Ovary (tissue), 3 donors: Measurements from ENCODE around the gene NIPSNAP3A.

Source experiments
- CTCF ChIP-seq, 3 donors: fragments of 450-650 bp in 2 of 3; fragments of 200-600 bp in 1 of 3; IDR thresholded peaks; one replicate each; pipeline versions ENCODE4 v1.5.1 to v1.8.0; 2016 to 2022; ENCODE audit warnings: antibody characterized with exemption in 3 of 3, mild to moderate bottlenecking in 1 of 3
- EP300 ChIP-seq: sonication (generic); formaldehyde crosslinking; IDR thresholded peaks from one replicate; pipeline ENCODE4 v1.6.1; 2017; ENCODE audit warnings: antibody characterized with exemption
- POLR2A ChIP-seq: fragments of 450-650 bp; IDR thresholded peaks from one replicate; pipeline ENCODE4 v1.6.1; 2017; ENCODE audit warnings: antibody characterized with exemption, mild to moderate bottlenecking, moderate library complexity
- donor health status: DM: no; HTN: no; CAD: no.

GRCh38 chr9:104787306-104788015 lies 40.0 kb downstream of the NIPSNAP3A start:
- TF ChIP-seq EP300: no peak
- TF ChIP-seq CTCF (IDR thresholded peaks at IDR 0.05): no peak
- no peak for TF ChIP-seq POLR2A
